ENCODE measurements around the gene NPEPL1.

NPEPL1 gene

DNA sequence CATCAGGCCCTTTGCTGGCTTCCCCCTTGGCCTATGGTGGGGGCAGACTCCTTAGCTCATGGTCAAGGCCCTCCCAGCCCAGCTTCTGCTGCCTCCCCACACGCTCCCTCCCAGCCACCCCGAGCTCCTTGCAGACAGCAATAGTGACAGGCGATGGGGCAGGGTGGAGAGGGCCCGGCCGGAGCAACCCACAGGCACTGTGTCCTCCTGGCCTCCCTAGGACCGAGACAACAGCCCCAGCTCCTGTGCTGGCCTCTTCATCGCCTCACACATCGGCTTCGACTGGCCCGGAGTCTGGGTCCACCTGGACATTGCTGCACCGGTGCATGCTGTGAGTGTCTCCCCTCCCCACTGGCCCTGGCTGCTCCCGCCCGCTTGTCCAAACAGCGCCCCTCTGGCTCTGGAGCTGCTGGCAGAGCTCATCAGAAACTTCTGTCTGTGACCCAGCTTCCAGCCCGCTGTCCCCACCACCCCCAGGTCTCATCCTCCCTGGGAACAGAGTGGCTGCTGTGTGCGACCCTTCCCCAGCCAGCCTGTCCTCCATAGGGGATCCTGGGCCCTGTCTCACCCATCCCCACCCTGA is 21.8 kb downstream of the NPEPL1 start:
- no peak overlapping the region for H3K4me3 ChIP-seq (ENCODE audit: control insufficient read depth, low read depth, low read length)
- DNase-seq (ENCODE audit: low read depth): no peak
- TF ChIP-seq, protein P1, sequence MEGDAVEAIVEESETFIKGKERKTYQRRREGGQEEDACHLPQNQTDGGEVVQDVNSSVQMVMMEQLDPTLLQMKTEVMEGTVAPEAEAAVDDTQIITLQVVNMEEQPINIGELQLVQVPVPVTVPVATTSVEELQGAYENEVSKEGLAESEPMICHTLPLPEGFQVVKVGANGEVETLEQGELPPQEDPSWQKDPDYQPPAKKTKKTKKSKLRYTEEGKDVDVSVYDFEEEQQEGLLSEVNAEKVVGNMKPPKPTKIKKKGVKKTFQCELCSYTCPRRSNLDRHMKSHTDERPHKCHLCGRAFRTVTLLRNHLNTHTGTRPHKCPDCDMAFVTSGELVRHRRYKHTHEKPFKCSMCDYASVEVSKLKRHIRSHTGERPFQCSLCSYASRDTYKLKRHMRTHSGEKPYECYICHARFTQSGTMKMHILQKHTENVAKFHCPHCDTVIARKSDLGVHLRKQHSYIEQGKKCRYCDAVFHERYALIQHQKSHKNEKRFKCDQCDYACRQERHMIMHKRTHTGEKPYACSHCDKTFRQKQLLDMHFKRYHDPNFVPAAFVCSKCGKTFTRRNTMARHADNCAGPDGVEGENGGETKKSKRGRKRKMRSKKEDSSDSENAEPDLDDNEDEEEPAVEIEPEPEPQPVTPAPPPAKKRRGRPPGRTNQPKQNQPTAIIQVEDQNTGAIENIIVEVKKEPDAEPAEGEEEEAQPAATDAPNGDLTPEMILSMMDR (conservative IDR thresholded peaks at IDR 0.05; ENCODE audit: control insufficient read depth, insufficient read depth, low read depth, low read length): no peak

- TF ChIP-seq, protein P1 (conservative IDR thresholded peaks at IDR 0.05; ENCODE audit: control insufficient read depth, insufficient read depth, low read depth, low read length): no peak
- DNase-seq (ENCODE audit: low read depth): no peak
- no peak overlapping the region for H3K4me3 ChIP-seq (ENCODE audit: control insufficient read depth, low read depth, low read length)
Measured at GRCh38 chr20:58714923-58715351, 22.3 kb downstream of the NPEPL1 start.

DNA sequence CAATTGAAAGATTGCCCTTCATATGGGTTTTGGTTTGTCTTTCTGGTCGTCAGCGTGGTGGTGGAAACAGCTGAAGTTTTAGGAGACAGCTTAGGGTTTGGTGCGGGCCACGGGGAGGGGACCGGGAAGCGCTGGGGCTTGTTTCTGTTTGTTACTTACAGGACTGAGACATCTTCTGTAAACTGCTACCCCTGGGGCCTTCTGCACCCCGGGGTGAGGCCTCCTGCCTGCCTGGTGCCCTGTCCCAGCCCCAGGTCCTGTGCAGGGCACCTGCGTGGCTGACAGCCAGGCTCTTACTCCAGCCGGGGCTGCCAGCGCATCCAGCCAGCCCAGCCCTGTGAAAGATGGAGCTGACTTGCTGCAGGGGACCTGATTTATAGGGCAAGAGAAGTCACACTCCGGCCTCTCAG is 22.8 kb downstream of the NPEPL1 start:
- DNase-seq (ENCODE audit: low read depth): no peak
- no peak overlapping the region for H3K4me3 ChIP-seq (ENCODE audit: control insufficient read depth, low read depth, low read length)
- TF ChIP-seq, protein P1 (conservative IDR thresholded peaks at IDR 0.05; ENCODE audit: control insufficient read depth, insufficient read depth, low read depth, low read length): no peak

DNA sequence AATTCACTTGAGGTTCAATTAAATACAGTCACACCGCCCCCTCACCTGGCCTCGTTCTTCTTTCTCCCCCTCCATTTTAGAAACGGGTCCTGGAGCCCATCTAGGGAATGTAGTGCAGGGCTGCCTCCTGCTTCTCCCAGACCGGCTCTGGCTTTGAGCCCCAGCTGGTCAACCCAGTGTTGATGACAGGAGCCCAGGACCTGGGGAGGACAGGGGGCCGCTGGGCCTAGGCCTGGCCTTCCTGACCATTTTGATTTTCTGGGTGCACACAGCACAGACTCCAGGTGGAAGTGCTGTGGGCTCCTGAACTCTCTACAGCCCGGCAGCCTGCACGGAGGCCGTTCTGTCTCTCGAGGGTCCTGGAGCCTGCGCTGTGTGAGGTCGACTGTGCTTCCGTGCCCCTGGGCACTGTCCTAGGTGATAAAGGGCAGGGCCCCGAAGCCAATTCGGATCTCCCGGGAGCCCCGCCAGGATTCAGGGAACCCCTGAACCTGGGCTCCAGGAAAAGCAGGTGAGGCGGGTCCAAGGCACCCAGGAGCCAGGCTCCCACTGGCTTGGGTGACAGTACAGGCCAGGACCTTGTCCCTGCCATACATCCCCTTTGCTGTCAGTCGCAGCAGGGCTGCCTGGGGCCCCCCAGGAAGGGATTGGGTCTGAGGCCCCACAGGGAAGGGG is 23.3 kb downstream of the NPEPL1 start:
- H3K4me3 ChIP-seq (ENCODE audit: control insufficient read depth, low read depth, low read length): no peak overlapping the region
- DNase-seq (ENCODE audit: low read depth): no peak
- TF ChIP-seq, protein P1 (conservative IDR thresholded peaks at IDR 0.05; ENCODE audit: control insufficient read depth, insufficient read depth, low read depth, low read length): no peak

- H3K4me3 ChIP-seq (ENCODE audit: control insufficient read depth, low read depth, low read length): no peak overlapping the region
- TF ChIP-seq, protein P1 (conservative IDR thresholded peaks at IDR 0.05; ENCODE audit: control insufficient read depth, insufficient read depth, low read depth, low read length): no peak
- DNase-seq (ENCODE audit: low read depth): no peak
Measured at GRCh38 chr20:58716476-58717277, 24.1 kb downstream of the NPEPL1 start.

GRCh38 chr20:58717278-58718091 is 24.9 kb downstream of the NPEPL1 start:
- no peak for DNase-seq (ENCODE audit: low read depth)
- no peak overlapping the region for H3K4me3 ChIP-seq (ENCODE audit: control insufficient read depth, low read depth, low read length)
- TF ChIP-seq, protein P1 (conservative IDR thresholded peaks at IDR 0.05; ENCODE audit: control insufficient read depth, insufficient read depth, low read depth, low read length): no peak

All from fibroblast of mammary gland (primary cell).